ENCODE data around the gene EML4. TPM values are rescaled to one million over a fixed set of nuclear protein-coding genes. Genes with fewer than 3 reads are reported as not detected.

The EML4 gene
- total RNA-seq, 1 experiment from 2014 or later, result 31.2 TPM

GRCh38 chr2:42167458-42167857 is 1.7 kb upstream of the EML4 start:
- intact Hi-C loops (cut with micrococcal nuclease), result no loop called here
- Mint-ChIP-seq H3K9me3 (ENCODE audit: unreplicated experiment) (no peaks in the 10 kb centered on the region), H3K27ac (ENCODE audit: low read depth, unreplicated experiment) (no peak overlapping the region), H3K36me3 (ENCODE audit: insufficient read depth, unreplicated experiment) (no peaks in the 10 kb centered on the region), H3K4me3 (ENCODE audit: unreplicated experiment) (no peak overlapping the region), H3K4me1 (ENCODE audit: insufficient read depth, unreplicated experiment) (no peaks in the 10 kb centered on the region), H3K27me3 (ENCODE audit: insufficient read depth, unreplicated experiment) (peaks cover 32% of the 10 kb centered on the region)
- ChIA-PET CTCF (interaction anchor here (0.5 to 1.8 kb wide), 4 partner anchors 71 to 1886 kb away, joined by 3 to 6 read pairs (median 4); no protein-coding TSS in a partner anchor), POLR2A (interaction anchor here (0.6 to 1.1 kb wide), 4 partner anchors 10 to 308 kb away, joined by 3 read pairs; no protein-coding TSS in a partner anchor)
- BruUV-seq (replicated peaks), result no TSS peak
- no peak for DNase-seq (ENCODE audit: unreplicated experiment)
- no peak for TF ChIP-seq CTCF (IDR thresholded peaks at IDR 0.05; ENCODE audit: unreplicated experiment)

GRCh38 chr2:42168459-42169099 is 574 bp upstream of the EML4 start:
- BruUV-seq (replicated peaks), result no TSS peak
- H3K9me3 Mint-ChIP-seq (ENCODE audit: unreplicated experiment), result no peaks in the 10 kb centered on the region
- CTCF ChIA-PET, result interaction anchor here (0.8 kb wide), 1 partner anchor 72 kb away, joined by 3 read pairs; no protein-coding TSS in a partner anchor

GRCh38 chr2:42169874-42170521 is 845 bp downstream of the EML4 start:
- H3K27me3 Mint-ChIP-seq (ENCODE audit: insufficient read depth, unreplicated experiment), result peaks cover 11% of the 10 kb centered on the region
- H3K36me3 Mint-ChIP-seq (ENCODE audit: insufficient read depth, unreplicated experiment), result no peaks in the 10 kb centered on the region
- no peaks in the 10 kb centered on the region for H3K4me1 Mint-ChIP-seq (ENCODE audit: insufficient read depth, unreplicated experiment)
- ChIA-PET POLR2A (interaction anchor here (1.0 to 1.6 kb wide), 4 partner anchors 9 to 37 kb away, joined by 3 to 8 read pairs (median 3); no protein-coding TSS in a partner anchor), CTCF (interaction anchor here (0.6 to 1.3 kb wide), 2 partner anchors 10 to 31 kb away, joined by 3 to 4 read pairs; no protein-coding TSS in a partner anchor)
- no peak overlapping the region for H3K4me3 Mint-ChIP-seq (ENCODE audit: unreplicated experiment)
- intact Hi-C loops (cut with micrococcal nuclease), result no loop called here
- DNase-seq (ENCODE audit: unreplicated experiment), result peak; percentile 3
- no peak overlapping the region for H3K27ac Mint-ChIP-seq (ENCODE audit: low read depth, unreplicated experiment)
- no peaks in the 10 kb centered on the region for H3K9me3 Mint-ChIP-seq (ENCODE audit: unreplicated experiment)
- no peak for TF ChIP-seq CTCF (IDR thresholded peaks at IDR 0.05; ENCODE audit: unreplicated experiment)
- BruUV-seq (replicated peaks), result TSS peak; percentile 30

More at GRCh38 chr2:42168459-42169099, 574 bp upstream of the EML4 start:
- DNase-seq (ENCODE audit: unreplicated experiment), result no peak
- Mint-ChIP-seq H3K36me3 (ENCODE audit: insufficient read depth, unreplicated experiment) (no peaks in the 10 kb centered on the region), H3K27me3 (ENCODE audit: insufficient read depth, unreplicated experiment) (peaks cover 21% of the 10 kb centered on the region), H3K27ac (ENCODE audit: low read depth, unreplicated experiment) (no peak overlapping the region), H3K4me1 (ENCODE audit: insufficient read depth, unreplicated experiment) (no peaks in the 10 kb centered on the region), H3K4me3 (ENCODE audit: unreplicated experiment) (no peak overlapping the region)
- no peak for TF ChIP-seq CTCF (IDR thresholded peaks at IDR 0.05; ENCODE audit: unreplicated experiment)
- POLR2A ChIA-PET, result interaction anchor here (0.7 to 0.9 kb wide), 2 partner anchors 24 to 36 kb away, joined by 3 read pairs; no protein-coding TSS in a partner anchor
- intact Hi-C loops (cut with micrococcal nuclease), result no loop called here

Measured in MCF 10A (cell line).